ENCODE data around the gene MEGF11. TPM values are rescaled to one million over a fixed set of nuclear protein-coding genes. Genes with fewer than 3 reads are reported as not detected.

Gene MEGF11
- total RNA-seq, 1 experiment from 2014 or later: 2.3 TPM

DNA sequence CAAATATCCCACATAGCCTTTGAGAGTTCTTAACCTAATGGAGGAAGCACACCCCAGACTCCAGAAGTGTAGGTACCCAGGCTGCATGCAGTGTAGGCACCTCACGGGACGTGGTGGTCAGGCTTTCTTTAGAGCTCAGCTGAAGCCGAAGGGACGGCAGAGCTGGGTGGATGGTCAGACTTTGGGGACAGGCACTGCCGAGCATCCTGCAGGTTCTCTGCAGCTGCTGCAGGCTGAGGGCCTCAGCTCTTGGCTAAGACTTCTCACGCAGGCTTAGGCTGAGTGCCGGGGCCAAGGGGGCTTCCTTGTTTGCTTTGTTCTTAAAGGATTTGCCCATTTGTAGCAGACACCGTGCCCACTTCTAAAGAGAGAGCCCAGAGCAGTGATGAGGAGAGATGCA lies 207.2 kb downstream of the MEGF11 start (continued):
- TF ChIP-seq YY1 (IDR thresholded peaks at IDR 0.05; ENCODE audit: extremely low read depth, insufficient replicate concordance, low read depth, low read length) (no peak), SP1 (IDR thresholded peaks at IDR 0.05; ENCODE audit: low read depth) (no peak), CBX3 (IDR thresholded peaks at IDR 0.05; ENCODE audit: low read depth) (no peak)

DNA sequence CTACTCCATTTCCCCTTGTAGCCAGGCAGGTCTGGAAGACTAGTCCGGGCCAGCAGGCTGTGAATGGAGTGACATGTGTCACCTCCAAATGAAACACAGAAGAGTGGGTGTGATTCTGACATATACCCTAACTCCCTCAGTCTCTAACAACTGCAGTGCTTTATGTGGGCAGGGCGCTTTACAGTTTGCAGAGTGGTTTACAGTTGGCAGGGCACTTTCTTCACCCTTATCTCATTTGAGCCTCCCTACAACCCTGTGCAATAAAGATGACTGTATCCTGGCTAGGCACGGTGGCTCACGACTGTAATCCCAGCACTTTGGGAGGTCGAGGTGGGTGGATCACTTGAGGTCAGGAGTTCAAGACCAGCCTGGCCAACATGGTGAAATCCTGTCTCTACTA lies 208.0 kb downstream of the MEGF11 start:
- no TSS peak for BruUV-seq (replicated peaks)
- CTCF ChIA-PET: no interaction called here
- H3K9ac ChIP-seq (ENCODE audit: low read length): no peak overlapping the region
- no peak overlapping the region for H3K4me3 ChIP-seq (replicated peaks in 1 of 2; ENCODE audit: low read depth in 1 of 2, low read length in 2 of 2)
- no peaks in the 10 kb centered on the region for H3K79me2 ChIP-seq (ENCODE audit: insufficient read depth, low read length)
- H3K27ac ChIP-seq (ENCODE audit: low read depth, low read length): no peak overlapping the region
- H3K9me3 ChIP-seq (ENCODE audit: control insufficient read depth in 1 of 2, insufficient read depth in 1 of 2, low read depth in 1 of 2, low read length in 2 of 2): no peaks in the 10 kb centered on the region
- POLR2A ChIA-PET: no interaction called here
- H4K20me1 ChIP-seq (ENCODE audit: insufficient read depth): no peaks in the 10 kb centered on the region
- H3K27me3 ChIP-seq (ENCODE audit: insufficient read depth, low read length): no peaks in the 10 kb centered on the region
- intact Hi-C loops (cut with micrococcal nuclease): no loop called here
- no peaks in the 10 kb centered on the region for H3K36me3 ChIP-seq (ENCODE audit: control insufficient read depth in 1 of 2, insufficient read depth in 2 of 2, low read length in 2 of 2)
- H2AFZ ChIP-seq (ENCODE audit: low read depth, low read length, poor library complexity, severe bottlenecking): no peak overlapping the region
- DNase-seq (ENCODE audit: low read depth, low spot score) (no peak), ATAC-seq (no peak)
- no peak overlapping the region for H3K4me2 ChIP-seq (ENCODE audit: low read length)
- TF ChIP-seq FOSL1 (IDR thresholded peaks at IDR 0.05; ENCODE audit: low read depth) (no peak), ZNF274 (IDR thresholded peaks at IDR 0.05; ENCODE audit: low read depth, low read length) (no peak), CTCF (IDR thresholded peaks at IDR 0.05 in 2 of 3, conservative IDR thresholded peaks at IDR 0.05 in 1 of 3; ENCODE audit: borderline replicate concordance in 1 of 3, insufficient read depth in 1 of 3, low read depth in 2 of 3, low read length in 2 of 3) (no peak), EZH2phosphoT487 (IDR thresholded peaks at IDR 0.05; ENCODE audit: borderline replicate concordance) (no peak), ZBTB33 (IDR thresholded peaks at IDR 0.05; ENCODE audit: extremely low read depth, insufficient replicate concordance, low read length) (no peak), ELF1 (IDR thresholded peaks at IDR 0.05; ENCODE audit: borderline replicate concordance, low read depth) (no peak)
- TF ChIP-seq, protein P1, sequence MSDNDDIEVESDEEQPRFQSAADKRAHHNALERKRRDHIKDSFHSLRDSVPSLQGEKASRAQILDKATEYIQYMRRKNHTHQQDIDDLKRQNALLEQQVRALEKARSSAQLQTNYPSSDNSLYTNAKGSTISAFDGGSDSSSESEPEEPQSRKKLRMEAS (IDR thresholded peaks at IDR 0.05): no peak
- RAD21 ChIA-PET (ENCODE audit: low non-redundant PET in 1 of 2, low total read pairs in 2 of 2, uncharacterized antibody in 2 of 2, unreplicated experiment in 2 of 2): no interaction called here
- H3K9me2 ChIP-seq (ENCODE audit: insufficient read depth): no peaks in the 10 kb centered on the region
- H3K4me1 ChIP-seq (ENCODE audit: control insufficient read depth in 1 of 2, insufficient read depth in 2 of 2, low read length in 2 of 2): no peaks in the 10 kb centered on the region
